ENCODE measurements around the gene SYPL2. TPM values are rescaled to one million over a fixed set of nuclear protein-coding genes. Genes with fewer than 3 reads are reported as not detected.

SYPL2 gene
- total RNA-seq, 1 experiment from 2014 or later, result not detected

DNA sequence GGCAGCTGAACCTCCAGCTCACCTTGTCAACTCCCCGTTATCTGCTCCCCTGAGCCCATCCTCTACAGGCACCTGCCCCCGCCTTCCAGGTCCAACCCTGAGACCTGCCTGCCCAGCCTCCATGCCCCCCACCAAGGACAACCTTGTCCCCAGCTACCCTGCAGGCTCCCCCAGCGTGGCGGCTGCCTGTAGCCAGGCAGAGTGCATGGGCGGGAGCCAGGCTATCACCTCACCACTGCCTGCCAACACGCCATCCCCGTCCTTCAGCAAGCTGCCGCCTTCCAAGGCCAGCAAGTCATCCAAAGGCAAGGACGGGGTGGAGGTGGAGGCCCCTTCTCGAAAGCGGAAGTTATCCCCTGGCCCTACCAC lies 24.6 kb downstream of the SYPL2 start:
- Histone ChIP-seq H3F3A (ENCODE audit: low read length, unreplicated experiment) (no peaks in the 10 kb centered on the region), H3K79me2 (ENCODE audit: low read length) (peaks cover 15% of the 10 kb centered on the region), H3K27me3 (ENCODE audit: low read length) (no peaks in the 10 kb centered on the region), H3K9me2 (replicated peaks; ENCODE audit: low read length) (no peaks in the 10 kb centered on the region), H2AFZ (ENCODE audit: low read length) (no peak overlapping the region), H3K4me1 (ENCODE audit: insufficient read depth, low read length) (peaks cover 10% of the 10 kb centered on the region; the same call in 1 of the 2 replicates), H3K27ac (ENCODE audit: low read length) (no peak overlapping the region), H3K4me2 (ENCODE audit: low read length) (no peak overlapping the region), H3K36me3 (ENCODE audit: low read depth, low read length) (no peaks in the 10 kb centered on the region), H3K9me3 (ENCODE audit: low read length) (no peaks in the 10 kb centered on the region), H3K9ac (ENCODE audit: low read length) (no peak overlapping the region), H3K4me3 (ENCODE audit: low read length) (no peak overlapping the region), H4K20me1 (ENCODE audit: low read length) (no peaks in the 10 kb centered on the region)
- ATAC-seq (no peak), DNase-seq (no peak)
- TF ChIP-seq EZH2 (IDR thresholded peaks at IDR 0.05; ENCODE audit: low read length, unreplicated experiment) (no peak), EZH2phosphoT487 (IDR thresholded peaks at IDR 0.05; ENCODE audit: borderline replicate concordance, low read length) (no peak), CTCF (conservative IDR thresholded peaks at IDR 0.05; ENCODE audit: low read depth, low read length) (0 out of 2 replicates have a peak, but pooled peaks have one; percentile 10)
- CTCF ChIA-PET, result interaction anchor here (0.6 to 1.5 kb wide), 4 partner anchors 38 to 72 kb away, joined by 3 to 34 read pairs (median 3); no protein-coding TSS in a partner anchor
- POLR2A ChIA-PET (ENCODE audit: unreplicated experiment), result no interaction called here
- intact Hi-C loops (cut with micrococcal nuclease), result loop anchor here (1.0 kb wide), 1 partner anchor 41 kb away; no protein-coding TSS in a partner anchor
- no TSS peak for BruUV-seq (replicated peaks)

GRCh38 chr1:109491372-109491771 lies 25.0 kb downstream of the SYPL2 start:
- no TSS peak for BruUV-seq (replicated peaks)

More at GRCh38 chr1:109491372-109491771, 25.0 kb downstream of the SYPL2 start:
- H3K9ac ChIP-seq (ENCODE audit: low read length), result no peak overlapping the region
- no peak overlapping the region for H3K4me3 ChIP-seq (ENCODE audit: low read length)
- ChIA-PET CTCF (interaction anchor here (1.1 to 1.5 kb wide), 3 partner anchors 38 to 44 kb away, joined by 3 to 34 read pairs (median 3); no protein-coding TSS in a partner anchor), POLR2A (ENCODE audit: unreplicated experiment) (no interaction called here)
- ATAC-seq (no peak), DNase-seq (no peak)
- H3K9me2 ChIP-seq (replicated peaks; ENCODE audit: low read length), result no peaks in the 10 kb centered on the region
- H3K79me2 ChIP-seq (ENCODE audit: low read length), result peaks cover 15% of the 10 kb centered on the region
- H3K4me1 ChIP-seq (ENCODE audit: insufficient read depth, low read length), result peaks cover 10% of the 10 kb centered on the region; the same call in 1 of the 2 replicates
- no peak for TF ChIP-seq EZH2phosphoT487 (IDR thresholded peaks at IDR 0.05; ENCODE audit: borderline replicate concordance, low read length)
- no peak for TF ChIP-seq EZH2 (IDR thresholded peaks at IDR 0.05; ENCODE audit: low read length, unreplicated experiment)
- TF ChIP-seq CTCF (conservative IDR thresholded peaks at IDR 0.05; ENCODE audit: low read depth, low read length), result no peak
- H3K36me3 ChIP-seq (ENCODE audit: low read depth, low read length), result no peaks in the 10 kb centered on the region
- no peak overlapping the region for H3K27ac ChIP-seq (ENCODE audit: low read length)
- H3K4me2 ChIP-seq (ENCODE audit: low read length), result no peak overlapping the region
- H2AFZ ChIP-seq (ENCODE audit: low read length), result no peak overlapping the region
- no peaks in the 10 kb centered on the region for H3F3A ChIP-seq (ENCODE audit: low read length, unreplicated experiment)
- H3K27me3 ChIP-seq (ENCODE audit: low read length), result no peaks in the 10 kb centered on the region
- H3K9me3 ChIP-seq (ENCODE audit: low read length), result no peaks in the 10 kb centered on the region
- no peaks in the 10 kb centered on the region for H4K20me1 ChIP-seq (ENCODE audit: low read length)
- intact Hi-C loops (cut with micrococcal nuclease), result no loop called here

All from PC-3 (cell line).